Smooth muscle cell (in vitro differentiated cells): ENCODE results near the gene B4GALT5. TPM values are rescaled to one million over a fixed set of nuclear protein-coding genes. Genes with fewer than 3 reads are reported as not detected.

Experiments
- DNase-seq: peaks from one replicate; lab custom pipeline; 2025; ENCODE audit not compliant: unreplicated experiment; lab: John Stamatoyannopoulos, UW
- H2AFZ ChIP-seq: fragments of 200-600 bp; sonication (generic); 2 replicates; pipeline ENCODE4 v1.6.0; 2016; ENCODE audit warnings: antibody characterized with exemption, low read depth, mild to moderate bottlenecking
- H3F3A ChIP-seq: fragments of 200-600 bp; sonication (generic); 2 replicates; pipeline ENCODE4 v1.6.0; 2017; ENCODE audit warnings: antibody characterized with exemption, low read depth
- H3K27ac ChIP-seq: fragments of 200-600 bp; sonication (generic); 2 replicates; pipeline ENCODE4 v1.5.1; 2016; ENCODE audit warnings: low read depth, mild to moderate bottlenecking
- H3K27me3 ChIP-seq: fragments of 200-600 bp; sonication (generic); 2 replicates; pipeline ENCODE4 v1.6.1; 2016; ENCODE audit warnings: low read depth, mild to moderate bottlenecking
- H3K36me3 ChIP-seq: fragments of 200-600 bp; sonication (generic); 2 replicates; pipeline ENCODE4 v1.5.1; 2016; ENCODE audit warnings: low read depth
- H3K4me1 ChIP-seq: fragments of 200-600 bp; sonication (generic); 2 replicates; pipeline ENCODE4 v1.5.1; 2016; ENCODE audit warnings: low read depth
- H3K4me2 ChIP-seq: fragments of 200-600 bp; sonication (generic); 2 replicates; pipeline ENCODE4 v1.6.0; 2016; ENCODE audit warnings: mild to moderate bottlenecking
- H3K4me3 ChIP-seq: fragments of 200-600 bp; sonication (generic); 2 replicates; pipeline ENCODE4 v1.5.1; 2016; ENCODE audit warnings: mild to moderate bottlenecking
- H3K79me2 ChIP-seq: fragments of 200-600 bp; sonication (generic); 2 replicates; pipeline ENCODE4 v1.6.0; 2016; ENCODE audit warnings: low read depth, mild to moderate bottlenecking
- H3K9ac ChIP-seq: fragments of 200-600 bp; sonication (generic); 2 replicates; pipeline ENCODE4 v1.6.0; 2016; ENCODE audit warnings: low read depth
- H3K9me3 ChIP-seq: fragments of 200-600 bp; sonication (generic); replicated peaks from 2 replicates; pipeline ENCODE4 v1.5.1; 2016; ENCODE audit warnings: low read depth
- H4K20me1 ChIP-seq: fragments of 200-600 bp; sonication (generic); 2 replicates; pipeline ENCODE4 v1.6.0; 2016; ENCODE audit warnings: low read depth
- CTCF ChIP-seq: fragments of 200-600 bp; sonication (generic); IDR thresholded peaks from 2 replicates; pipeline ENCODE4 v1.5.1; 2017; ENCODE audit warnings: borderline replicate concordance, mild to moderate bottlenecking, antibody characterized with exemption; ENCODE audit not compliant: insufficient read depth, poor library complexity, severe bottlenecking
- WGBS: methylation state at CpG from one replicate; pipeline ENCODE4 v1.1.7; 2016; ENCODE audit warnings: low lambda C conversion rate; 5-methylcytosine and 5-hydroxymethylcytosine counted together
- polyA plus RNA-seq: library from polyadenylated mRNA; unstranded; fragments of >200 nt; fragmentation: Nextera tagmentation; extraction: Ambion mirVana; gene quantifications from 2 replicates; pipeline ENCODE4 v1.2.1, GENCODE V29; 2016
- total RNA-seq: library from RNA; depleted of rRNA; stranded (reverse); fragments of >200 nt; gene quantifications from 2 replicates; pipeline ENCODE4 v1.2.3, GENCODE V29; 2014

Gene B4GALT5
- total and polyA plus RNA-seq, 2 experiments from 2014 or later: 8.2 to 26.0 TPM

GRCh38 chr20:49690899-49691620 is 22.6 kb downstream of the B4GALT5 start:
- DNase-seq: no peak

GRCh38 chr20:49687595-49688567 is 25.8 kb downstream of the B4GALT5 start:
- H3K9me3 ChIP-seq: no peaks in the 10 kb centered on the region
- H3F3A ChIP-seq: peaks cover 10% of the 10 kb centered on the region
- peaks cover 73% of the 10 kb centered on the region for H4K20me1 ChIP-seq
- H3K4me2 ChIP-seq: peak overlapping the region; percentile 4
- H3K27ac ChIP-seq: peak overlapping the region; percentile 37
- H3K79me2 ChIP-seq: peaks cover 98% of the 10 kb centered on the region
- peaks cover 48% of the 10 kb centered on the region for H3K4me1 ChIP-seq
- WGBS: 81% methylated on average over 4 of the region's 4 CpGs
- H3K27me3 ChIP-seq: no peaks in the 10 kb centered on the region
- H3K36me3 ChIP-seq: no peaks in the 10 kb centered on the region
- no peak overlapping the region for H3K9ac ChIP-seq
- no peak for DNase-seq
- H3K4me3 ChIP-seq: no peak overlapping the region
- TF ChIP-seq CTCF: no peak
- H2AFZ ChIP-seq: no peak overlapping the region

More at GRCh38 chr20:49690899-49691620, 22.6 kb downstream of the B4GALT5 start:
- peaks cover 100% of the 10 kb centered on the region for H3K79me2 ChIP-seq
- no peaks in the 10 kb centered on the region for H3K36me3 ChIP-seq
- H3K4me2 ChIP-seq: no peak overlapping the region
- no peak overlapping the region for H3K4me3 ChIP-seq
- 77% methylated on average over 9 of the region's 9 CpGs for WGBS
- H3K27me3 ChIP-seq: no peaks in the 10 kb centered on the region
- TF ChIP-seq CTCF: no peak
- H3K9me3 ChIP-seq: no peaks in the 10 kb centered on the region
- peaks cover 31% of the 10 kb centered on the region for H3K4me1 ChIP-seq
- peaks cover 9% of the 10 kb centered on the region for H3F3A ChIP-seq
- H2AFZ ChIP-seq: no peak overlapping the region
- H4K20me1 ChIP-seq: peaks cover 87% of the 10 kb centered on the region
- no peak overlapping the region for H3K27ac ChIP-seq
- no peak overlapping the region for H3K9ac ChIP-seq

- Histone ChIP-seq H3K4me2 (peak overlapping the region; percentile 69), H3K79me2 (peaks cover 98% of the 10 kb centered on the region), H3F3A (peaks cover 15% of the 10 kb centered on the region), H3K36me3 (no peaks in the 10 kb centered on the region), H3K4me1 (peaks cover 61% of the 10 kb centered on the region), H3K9ac (no peak overlapping the region), H3K4me3 (no peak overlapping the region), H3K9me3 (no peaks in the 10 kb centered on the region), H4K20me1 (peaks cover 57% of the 10 kb centered on the region), H3K27me3 (no peaks in the 10 kb centered on the region), H2AFZ (no peak overlapping the region), H3K27ac (peak overlapping the region; percentile 67)
- no peak for TF ChIP-seq CTCF
- WGBS: 37% methylated on average over 2 of the region's 2 CpGs
- DNase-seq: no peak
Measured at GRCh38 chr20:49685809-49686208, 27.9 kb downstream of the B4GALT5 start.
